ENCODE data around the gene HOXD4.

HOXD4 gene

GRCh38 chr2:176142281-176142680 lies 9.1 kb upstream of the HOXD4 start:
- no peak for DNase-seq

GRCh38 chr2:176145085-176145969 lies 6.0 kb upstream of the HOXD4 start:
- DNase-seq: no peak

- DNase-seq: no peak
Measured at GRCh38 chr2:176146101-176146500, 5.2 kb upstream of the HOXD4 start.

GRCh38 chr2:176146645-176147044 lies 4.7 kb upstream of the HOXD4 start:
- DNase-seq: no peak

GRCh38 chr2:176147210-176147799 lies 4.0 kb upstream of the HOXD4 start:
- no peak for DNase-seq

- DNase-seq: no peak
Measured at GRCh38 chr2:176147800-176148496, 3.4 kb upstream of the HOXD4 start.

- no peak for DNase-seq
Measured at GRCh38 chr2:176148751-176149421, 2.5 kb upstream of the HOXD4 start.

GRCh38 chr2:176149481-176149938 lies 1.8 kb upstream of the HOXD4 start:
- no peak for DNase-seq

GRCh38 chr2:176149939-176150583 lies 1.3 kb upstream of the HOXD4 start:
- no peak for DNase-seq

- no peak for DNase-seq
Measured at GRCh38 chr2:176150584-176151441, 537 bp upstream of the HOXD4 start.

- no peak for DNase-seq
Measured at GRCh38 chr2:176152350-176153181, 1.2 kb downstream of the HOXD4 start.

- no peak for DNase-seq
Measured at GRCh38 chr2:176154576-176155252, 3.4 kb downstream of the HOXD4 start.

GRCh38 chr2:176155356-176156044 lies 4.2 kb downstream of the HOXD4 start:
- no peak for DNase-seq

- DNase-seq: no peak
Measured at GRCh38 chr2:176156301-176156806, 5.0 kb downstream of the HOXD4 start.

GRCh38 chr2:176156807-176157498 lies 5.6 kb downstream of the HOXD4 start, which contains the start of gene HOXD3:
Gene HOXD3 (plus strand): TSS chr2:176157307. CDS start chr2:176169115, 11,808 bp downstream.
- DNase-seq: no peak

- DNase-seq: no peak
Measured at GRCh38 chr2:176157499-176158185, 6.3 kb downstream of the HOXD4 start.

GRCh38 chr2:176158186-176158591 lies 6.8 kb downstream of the HOXD4 start:
- DNase-seq: no peak

Measured in NK-92 treated with Interleukin-12 subunit alpha and Interleukin-12 subunit beta, amount 100 ng/mL, for 24 hours (cell line).